ENCODE data around the gene SNX7. TPM values are rescaled to one million over a fixed set of nuclear protein-coding genes. Genes with fewer than 3 reads are reported as not detected.

Gene SNX7
- total and polyA plus RNA-seq, 2 donors (not counting 3 experiments of a cell fraction or from before 2014, with no cell fraction given) = 22.4 to 37.9 TPM

DNA sequence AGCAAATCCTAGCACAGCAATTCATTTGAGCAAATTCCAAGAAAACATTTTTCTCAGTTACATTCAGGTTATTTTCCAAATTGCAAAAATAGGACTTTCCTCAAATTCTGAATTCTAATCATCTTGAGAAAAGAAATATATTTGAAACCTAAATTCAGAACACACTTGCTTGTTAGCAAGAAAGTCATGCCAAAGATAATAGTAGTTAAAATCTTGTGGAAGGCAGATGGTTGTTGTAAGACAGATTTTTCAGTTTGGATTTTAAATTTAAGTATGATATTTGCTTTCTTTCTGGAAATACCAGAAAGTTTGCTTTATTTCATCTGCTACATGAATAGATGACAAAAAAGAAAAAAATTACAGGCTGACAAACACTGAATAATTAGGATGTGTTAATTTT lies 29.1 kb downstream of the SNX7 start:
- Histone ChIP-seq H3K4me2 (ENCODE audit: insufficient read depth, low read length) (no peak overlapping the region), H3K36me3 (ENCODE audit: control insufficient read depth in 2 of 2, extremely low read depth in 1 of 2, insufficient read depth in 2 of 2, low read length in 2 of 2) (peaks cover 0 to 2% of the 10 kb centered on the region in 2 experiments), H3K9me1 (replicated peaks; ENCODE audit: control insufficient read depth, extremely low read depth, insufficient read depth, low read length) (no peaks in the 10 kb centered on the region), H4K20me1 (replicated peaks; ENCODE audit: control insufficient read depth, extremely low read depth, insufficient read depth, low read length) (no peaks in the 10 kb centered on the region), H3K9me3 (replicated peaks; ENCODE audit: control insufficient read depth, insufficient read depth, low read length) (no peaks in the 10 kb centered on the region), H3K27ac (ENCODE audit: insufficient read depth, low read depth, low read length) (no peak overlapping the region), H3K9ac (replicated peaks; ENCODE audit: extremely low read depth, insufficient read depth, low read length) (no peak overlapping the region), H2AFZ (ENCODE audit: low read depth, low read length) (no peak overlapping the region), H3K27me3 (ENCODE audit: control insufficient read depth in 2 of 2, insufficient read depth in 2 of 2, low read length in 2 of 2) (no peaks in the 10 kb centered on the region), H3K4me1 (ENCODE audit: control insufficient read depth, extremely low read depth, insufficient read depth, low read length) (no peaks in the 10 kb centered on the region), H3K79me2 (ENCODE audit: control insufficient read depth, insufficient read depth, low read length) (no peaks in the 10 kb centered on the region), H3K4me3 (replicated peaks in 1 of 3; ENCODE audit: insufficient read depth in 1 of 3, low read depth in 1 of 3, low read length in 3 of 3) (no peak overlapping the region)
- dilution Hi-C loops (cut with MboI; ENCODE audit: extremely low pct_ligation_motif_present, low sequenced_read_pairs) (no loop called here), intact Hi-C loops (cut with micrococcal nuclease) (no loop called here)
- TF ChIP-seq JUN (IDR thresholded peaks at IDR 0.05; ENCODE audit: borderline replicate concordance, insufficient read depth, insufficient read length, low read depth) = no peak
- TF ChIP-seq GATA2 (IDR thresholded peaks at IDR 0.05; ENCODE audit: insufficient read depth, insufficient read length, low read depth, low read length) = no peak
- no peak for TF ChIP-seq POLR2AphosphoS5 (IDR thresholded peaks at IDR 0.05; ENCODE audit: insufficient read depth, low read depth, low read length)
- TF ChIP-seq POLR2A (IDR thresholded peaks at IDR 0.05; ENCODE audit: low read depth, low read length) = no peak
- TF ChIP-seq, protein P1, sequence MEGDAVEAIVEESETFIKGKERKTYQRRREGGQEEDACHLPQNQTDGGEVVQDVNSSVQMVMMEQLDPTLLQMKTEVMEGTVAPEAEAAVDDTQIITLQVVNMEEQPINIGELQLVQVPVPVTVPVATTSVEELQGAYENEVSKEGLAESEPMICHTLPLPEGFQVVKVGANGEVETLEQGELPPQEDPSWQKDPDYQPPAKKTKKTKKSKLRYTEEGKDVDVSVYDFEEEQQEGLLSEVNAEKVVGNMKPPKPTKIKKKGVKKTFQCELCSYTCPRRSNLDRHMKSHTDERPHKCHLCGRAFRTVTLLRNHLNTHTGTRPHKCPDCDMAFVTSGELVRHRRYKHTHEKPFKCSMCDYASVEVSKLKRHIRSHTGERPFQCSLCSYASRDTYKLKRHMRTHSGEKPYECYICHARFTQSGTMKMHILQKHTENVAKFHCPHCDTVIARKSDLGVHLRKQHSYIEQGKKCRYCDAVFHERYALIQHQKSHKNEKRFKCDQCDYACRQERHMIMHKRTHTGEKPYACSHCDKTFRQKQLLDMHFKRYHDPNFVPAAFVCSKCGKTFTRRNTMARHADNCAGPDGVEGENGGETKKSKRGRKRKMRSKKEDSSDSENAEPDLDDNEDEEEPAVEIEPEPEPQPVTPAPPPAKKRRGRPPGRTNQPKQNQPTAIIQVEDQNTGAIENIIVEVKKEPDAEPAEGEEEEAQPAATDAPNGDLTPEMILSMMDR (IDR thresholded peaks at IDR 0.05; ENCODE audit: extremely low read depth in 1 of 2, insufficient read depth in 1 of 2, low read depth in 1 of 2, low read length in 2 of 2) = no peak
- TF ChIP-seq EZH2 (IDR thresholded peaks at IDR 0.05; ENCODE audit: borderline replicate concordance, low read depth, low read length, severe bottlenecking) = no peak
- TF ChIP-seq FOS (IDR thresholded peaks at IDR 0.05; ENCODE audit: borderline replicate concordance, insufficient read depth, low read length) = no peak
- no peak for TF ChIP-seq MYC (IDR thresholded peaks at IDR 0.05; ENCODE audit: low read depth, low read length)
- TF ChIP-seq, protein P2, sequence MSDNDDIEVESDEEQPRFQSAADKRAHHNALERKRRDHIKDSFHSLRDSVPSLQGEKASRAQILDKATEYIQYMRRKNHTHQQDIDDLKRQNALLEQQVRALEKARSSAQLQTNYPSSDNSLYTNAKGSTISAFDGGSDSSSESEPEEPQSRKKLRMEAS (IDR thresholded peaks at IDR 0.05; ENCODE audit: insufficient read depth, insufficient read length) = no peak
- no peak for FAIRE-seq
- CTCF ChIA-PET = no interaction called here
- POLR2A ChIA-PET = no interaction called here
- DNase-seq (ENCODE audit: low read depth, low spot score) = no peak
- no TSS peak for BruUV-seq (replicated peaks)
